Neural cell (in vitro differentiated cells): ENCODE measurements around the gene DCAF11. TPM values are rescaled to one million over a fixed set of nuclear protein-coding genes. Genes with fewer than 3 reads are reported as not detected.

Experiments used
- H2AFZ ChIP-seq: fragments of 200-600, 300-800 bp; sonication (generic), shearing (Covaris generic); 2 replicates; pipeline ENCODE4 v1.6.0; 2014; ENCODE audit warnings: low read depth, mild to moderate bottlenecking, antibody characterized with exemption, low read length, moderate library complexity
- H3F3A ChIP-seq: fragments of 200-600 bp; shearing (Covaris generic); 2 replicates; pipeline ENCODE4 v1.6.1; 2016; ENCODE audit warnings: mild to moderate bottlenecking, moderate library complexity, mixed read lengths, antibody characterized with exemption, low read length; ENCODE audit not compliant: insufficient read depth, poor library complexity, severe bottlenecking
- H3K27ac ChIP-seq: fragments of 200-600, 300-800 bp; sonication (generic), shearing (Covaris generic); 2 replicates; pipeline ENCODE4 v1.5.1; 2014; ENCODE audit warnings: mild to moderate bottlenecking, low read length, moderate library complexity
- H3K27me3 ChIP-seq: fragments of 300-800, 200-600 bp; sonication (generic), shearing (Covaris generic); 2 replicates; pipeline ENCODE4 v1.6.0; 2014; ENCODE audit warnings: mild to moderate bottlenecking, low read depth, low read length, moderate library complexity; ENCODE audit not compliant: insufficient read depth
- H3K36me3 ChIP-seq: fragments of 300-800, 200-600 bp; sonication (generic), shearing (Covaris generic); 2 replicates; pipeline ENCODE4 v1.5.1; 2014; ENCODE audit warnings: mild to moderate bottlenecking, antibody characterized with exemption, low read length, moderate library complexity; ENCODE audit not compliant: insufficient read depth
- H3K4me2 ChIP-seq: fragments of 300-800, 200-600 bp; sonication (generic), shearing (Covaris generic); 2 replicates; pipeline ENCODE4 v1.6.0; 2014; ENCODE audit warnings: mild to moderate bottlenecking, low read length
- H3K4me3 ChIP-seq: fragments of 300-800, 200-600 bp; sonication (generic), shearing (Covaris generic); 2 replicates; pipeline ENCODE4 v1.5.1; 2014; ENCODE audit warnings: mild to moderate bottlenecking, low read length, moderate library complexity
- H3K79me2 ChIP-seq: fragments of 200-600 bp; shearing (Covaris generic); replicated peaks from 2 replicates; pipeline ENCODE4 v1.6.0; 2014; ENCODE audit warnings: mild to moderate bottlenecking, low read length, moderate library complexity; ENCODE audit not compliant: insufficient read depth
- H3K9ac ChIP-seq: fragments of 300-800, 200-600 bp; sonication (generic), shearing (Covaris generic); 2 replicates; pipeline ENCODE4 v1.6.1; 2016; ENCODE audit warnings: mild to moderate bottlenecking, low read length, mixed read lengths
- H3K9me2 ChIP-seq: fragments of 200-600 bp; shearing (Covaris generic); 2 replicates; pipeline ENCODE4 v1.6.1; 2016; ENCODE audit warnings: mild to moderate bottlenecking, low read length, mixed read lengths; ENCODE audit not compliant: insufficient read depth
- H3K9me3 ChIP-seq: fragments of 200-600, 300-800 bp; sonication (generic), shearing (Covaris generic); 2 replicates; pipeline ENCODE4 v1.6.1; 2016; ENCODE audit warnings: mild to moderate bottlenecking, mixed run types, low read length, moderate library complexity, mixed read lengths
- H4K20me1 ChIP-seq: fragments of 200-600 bp; shearing (Covaris generic); 2 replicates; pipeline ENCODE4 v1.6.1; 2016; ENCODE audit warnings: mild to moderate bottlenecking, mixed run types; ENCODE audit not compliant: insufficient read depth
- CTCF ChIP-seq: fragments of 450-650 bp; IDR thresholded peaks from 2 replicates; pipeline ENCODE4 v1.5.1; 2014; ENCODE audit warnings: antibody characterized with exemption, mild to moderate bottlenecking, moderate library complexity; ENCODE audit not compliant: poor library complexity, severe bottlenecking
- EP300 ChIP-seq: fragments of 450-650 bp; conservative IDR thresholded peaks from 2 replicates; pipeline ENCODE4 v1.6.1; 2014; ENCODE audit warnings: antibody characterized with exemption, mild to moderate bottlenecking, moderate library complexity; ENCODE audit not compliant: poor library complexity, severe bottlenecking
- EZH2 ChIP-seq: fragments of 200-600, 300-800 bp; shearing (Covaris generic), sonication (generic); IDR thresholded peaks from 2 replicates; pipeline ENCODE4 v1.6.1; 2014; ENCODE audit warnings: antibody characterized with exemption, low read length, borderline replicate concordance, mild to moderate bottlenecking; ENCODE audit not compliant: insufficient read depth, poor library complexity, severe bottlenecking
- MXI1 ChIP-seq: fragments of 450-650 bp; conservative IDR thresholded peaks from 2 replicates; pipeline ENCODE4 v1.6.1; 2014; ENCODE audit warnings: antibody characterized with exemption, mild to moderate bottlenecking; ENCODE audit not compliant: poor library complexity, severe bottlenecking
- POLR2AphosphoS5 ChIP-seq: IDR thresholded peaks from 2 replicates; pipeline ENCODE4 v1.6.1; 2012
- RAD21 ChIP-seq: fragments of 450-650 bp; conservative IDR thresholded peaks from 2 replicates; pipeline ENCODE4 v1.6.1; 2014; ENCODE audit warnings: antibody characterized with exemption, mild to moderate bottlenecking, moderate library complexity
- REST ChIP-seq: IDR thresholded peaks from 2 replicates; pipeline ENCODE4 v1.6.1; 2012; ENCODE audit warnings: borderline replicate concordance
- SMC3 ChIP-seq: fragments of 450-650 bp; conservative IDR thresholded peaks from 2 replicates; pipeline ENCODE4 v1.6.1; 2014; ENCODE audit warnings: antibody characterized with exemption, mild to moderate bottlenecking, moderate library complexity; ENCODE audit not compliant: poor library complexity
- TAF1 ChIP-seq: IDR thresholded peaks from 2 replicates; pipeline ENCODE4 v1.6.1; 2012; ENCODE audit warnings: low read depth
- polyA plus RNA-seq: library from polyadenylated mRNA; depleted of rRNA; stranded (reverse); fragments of >200 nt; gene quantifications from 2 replicates; pipeline ENCODE4 v1.2.3, GENCODE V29; 2014

Gene DCAF11
- polyA plus RNA-seq, 1 donor from 2014 or later, result 74.5 TPM

GRCh38 chr14:24065408-24065807, 49.2 kb upstream of the DCAF11 start:
- H2AFZ ChIP-seq, result no peak overlapping the region
- no peaks in the 10 kb centered on the region for H3K9me2 ChIP-seq
- TF ChIP-seq REST (no peak), RAD21 (no peak), SMC3 (no peak), CTCF (no peak), EZH2 (no peak), MXI1 (no peak), POLR2AphosphoS5 (no peak), TAF1 (no peak), EP300 (no peak)
- no peaks in the 10 kb centered on the region for H3F3A ChIP-seq
- H4K20me1 ChIP-seq, result no peaks in the 10 kb centered on the region
- no peaks in the 10 kb centered on the region for H3K36me3 ChIP-seq
- no peak overlapping the region for H3K4me2 ChIP-seq
- H3K79me2 ChIP-seq, result no peaks in the 10 kb centered on the region
- H3K9me3 ChIP-seq, result no peaks in the 10 kb centered on the region
- no peaks in the 10 kb centered on the region for H3K27me3 ChIP-seq
- no peak overlapping the region for H3K4me3 ChIP-seq
- no peak overlapping the region for H3K27ac ChIP-seq
- no peak overlapping the region for H3K9ac ChIP-seq

- no peak overlapping the region for H3K27ac ChIP-seq
- H3K79me2 ChIP-seq, result no peaks in the 10 kb centered on the region
- no peaks in the 10 kb centered on the region for H3K27me3 ChIP-seq
- H3K9me2 ChIP-seq, result no peaks in the 10 kb centered on the region
- H3K4me3 ChIP-seq, result no peak overlapping the region
- H3K9ac ChIP-seq, result no peak overlapping the region
- H4K20me1 ChIP-seq, result no peaks in the 10 kb centered on the region
- TF ChIP-seq EZH2 (no peak), TAF1 (no peak), REST (no peak), POLR2AphosphoS5 (no peak)
- H3K4me2 ChIP-seq, result no peak overlapping the region
- no peaks in the 10 kb centered on the region for H3K9me3 ChIP-seq
- no peaks in the 10 kb centered on the region for H3F3A ChIP-seq
- H2AFZ ChIP-seq, result no peak overlapping the region
- no peaks in the 10 kb centered on the region for H3K36me3 ChIP-seq
Measured at GRCh38 chr14:24066496-24067132, 48.0 kb upstream of the DCAF11 start.
